GM12878 (cell line): ENCODE results near the gene RAB30. TPM values are rescaled to one million over a fixed set of nuclear protein-coding genes. Genes with fewer than 3 reads are reported as not detected.

ENCODE experiments used
- ATAC-seq: fragments of 200-7000 bp; cut with Tn5 transposase; 3 replicates; pipeline ENCODE4 v1.9.1; 2020; ENCODE audit warnings: mild to moderate bottlenecking, moderate library complexity
- BruUV-seq: library from RNA; stranded (reverse); fragments of 400-500 nt; replicated peaks from 2 replicates; lab custom pipeline; 2021; lab: Mats Ljungman, UMichigan
- CTCF ChIA-PET: fragments of 300-600 bp; sonication (Branson Sonifier 250); formaldehyde crosslinking; extraction: SDS; loops from one replicate; lab custom pipeline; 2021; ENCODE audit warnings: inconsistent platforms; lab: Yijun Ruan, JAX
- POLR2A ChIA-PET: fragments of 350-600 bp; formaldehyde crosslinking; extraction: SDS; loops from one replicate; lab custom pipeline; 2021; ENCODE audit warnings: inconsistent platforms; lab: Charles Lee
- RAD21 ChIA-PET: fragments of 300-600 bp; sonication (Branson Sonifier 250); formaldehyde crosslinking; loops from one replicate; lab custom pipeline; 2023; ENCODE audit warnings: antibody characterized with exemption; ENCODE audit not compliant: unreplicated experiment; lab: Charles Lee
- SMC1A ChIA-PET: fragments of 300-600 bp; sonication (Branson Sonifier 250); formaldehyde crosslinking; loops from one replicate; lab custom pipeline; 2023; ENCODE audit not compliant: unreplicated experiment, uncharacterized antibody; lab: Charles Lee
- DNase-seq: peaks from one replicate; pipeline ENCODE4 v3.0.0-alpha.2; 2011; ENCODE audit warnings: low read depth, low spot score
- FAIRE-seq: peaks from 3 replicates; lab custom pipeline; 2011; peaks lifted over from hg19 to GRCh38; lab: Jason Lieb, UNC
- H2AFZ ChIP-seq: 2 replicates; pipeline ENCODE4 v1.6.0; 2011; ENCODE audit warnings: low read depth, low read length, control low read depth; ENCODE audit not compliant: control insufficient read depth
- H3K27ac ChIP-seq: 2 replicates; pipeline ENCODE4 v1.5.1; 2011; ENCODE audit warnings: control low read depth; ENCODE audit not compliant: control insufficient read depth, insufficient read depth
- H3K27me3 ChIP-seq, 2 experiments: replicated peaks in 1 of 2; 2 replicates each; pipeline versions ENCODE4 v1.6.0 to v1.6.1; 2011; ENCODE audit warnings: low read length in 1 of 2; ENCODE audit not compliant: control insufficient read depth in 2 of 2, insufficient read depth in 2 of 2
- H3K36me3 ChIP-seq, 2 experiments: 2 replicates each; pipeline ENCODE4 v1.5.1; 2011; ENCODE audit warnings: low read length in 1 of 2; ENCODE audit not compliant: control insufficient read depth in 2 of 2, insufficient read depth in 2 of 2
- H3K4me1 ChIP-seq: 2 replicates; pipeline ENCODE4 v1.6.1; 2011; ENCODE audit warnings: mild to moderate bottlenecking, low read length, moderate library complexity, mixed read lengths; ENCODE audit not compliant: control insufficient read depth, insufficient read depth
- H3K4me2 ChIP-seq: 2 replicates; pipeline ENCODE4 v1.6.0; 2011; ENCODE audit warnings: control low read depth; ENCODE audit not compliant: control insufficient read depth, insufficient read depth
- H3K4me3 ChIP-seq: fragments of 200-600 bp; sonication (generic); 2 replicates; pipeline ENCODE4 v1.5.1; 2016
- H3K79me2 ChIP-seq: 2 replicates; pipeline ENCODE4 v1.6.0; 2011; ENCODE audit warnings: low read length; ENCODE audit not compliant: control insufficient read depth, insufficient read depth
- H3K9ac ChIP-seq: 2 replicates; pipeline ENCODE4 v1.8.0; 2011; ENCODE audit warnings: low read length, control low read depth, mixed read lengths; ENCODE audit not compliant: control insufficient read depth, insufficient read depth
- H3K9me3 ChIP-seq: replicated peaks from 3 replicates; pipeline ENCODE4 v1.5.1; 2011; ENCODE audit warnings: mild to moderate bottlenecking, low read length; ENCODE audit not compliant: control insufficient read depth, insufficient read depth
- H4K20me1 ChIP-seq: 2 replicates; pipeline ENCODE4 v1.6.0; 2011; ENCODE audit not compliant: control insufficient read depth, insufficient read depth
- ASH2L ChIP-seq: fragments of 300-600, 200-600 bp; sonication (generic); IDR thresholded peaks from 2 replicates; pipeline ENCODE4 v1.6.1; 2017; ENCODE audit warnings: low read depth, mild to moderate bottlenecking, borderline replicate concordance
- ETV6 ChIP-seq, 2 experiments: fragments of 450-650 bp in 1 of 2; IDR thresholded peaks in 1 of 2; conservative IDR thresholded peaks in 1 of 2; 2 replicates each; pipeline ENCODE4 v1.6.1; 2014; ENCODE audit warnings: antibody characterized with exemption in 1 of 2, borderline replicate concordance in 1 of 2, low read depth in 1 of 2, mild to moderate bottlenecking in 1 of 2, moderate library complexity in 1 of 2
- IRF4 ChIP-seq: IDR thresholded peaks from 2 replicates; pipeline ENCODE4 v1.6.1; 2011; ENCODE audit warnings: low read depth, low read length
- MEF2B ChIP-seq: fragments of 450-650 bp; IDR thresholded peaks from 2 replicates; pipeline ENCODE4 v1.6.1; 2018; ENCODE audit warnings: mild to moderate bottlenecking, moderate library complexity; ENCODE audit not compliant: partially characterized antibody, poor library complexity, severe bottlenecking
- SMAD5 ChIP-seq: IDR thresholded peaks from 2 replicates; pipeline ENCODE4 v1.6.1; 2016; ENCODE audit warnings: antibody characterized with exemption, low read depth
- SMC3 ChIP-seq: IDR thresholded peaks from 2 replicates; pipeline ENCODE4 v1.6.1; 2011; ENCODE audit warnings: low read length, improper control_type of control experiment, borderline replicate concordance
- STAT3 ChIP-seq: IDR thresholded peaks from 2 replicates; pipeline ENCODE4 v1.6.1; 2011; ENCODE audit warnings: low read depth, low read length, improper control_type of control experiment
- YY1 ChIP-seq: IDR thresholded peaks from 2 replicates; pipeline ENCODE4 v1.6.1; 2011; ENCODE audit warnings: low read depth, mild to moderate bottlenecking, low read length
- in situ Hi-C: fragments of 300-500 bp; cut with MboI; formaldehyde crosslinking; loops from 9 replicates; pipeline ENCODE4 v1.14.3; 2018; ENCODE audit warnings: mixed read lengths
- intact Hi-C: fragments of 100-400 bp; cut with micrococcal nuclease; formaldehyde crosslinking; loops from one replicate; pipeline ENCODE4 v1.14.2; 2022; ENCODE audit not compliant: unreplicated experiment
- polyA plus RNA-seq, 11 experiments: library from polyadenylated mRNA; depleted of rRNA in 4 of 11; unstranded in 6 of 11; stranded (reverse) in 5 of 11; fragments of >200 nt; fragmentation: Nextera tagmentation in 4 of 11; fragmentation: Illumina TruSeq in 1 of 11; extraction: Ambion mirVana in 4 of 11; extraction: Trizol in 1 of 11; gene quantifications; 1 replicate in 1 of 11; 2 replicates in 10 of 11; pipeline versions ENCODE4 v1.2.1 to v1.2.3, GENCODE V29; 2011 to 2016; ENCODE audit warnings: inconsistent platforms in 2 of 11, missing spikeins in 2 of 11, low read depth in 1 of 11
- total RNA-seq, 4 experiments: library from RNA; depleted of rRNA in 3 of 4; stranded (reverse); fragments of >200 nt in 3 of 4; fragmentation: Illumina TruSeq in 1 of 4; extraction: Trizol in 1 of 4; gene quantifications; 2 replicates each; pipeline versions ENCODE4 v1.2.1 to v1.2.3, GENCODE V29; 2013 to 2021
- TF ChIP-seq, protein P1 (sequence below): IDR thresholded peaks from 2 replicates; pipeline ENCODE4 v1.6.1; 2012; ENCODE audit warnings: improper control_type of control experiment, low read depth, low read length; ENCODE audit not compliant: insufficient replicate concordance
- TF ChIP-seq, protein P2 (sequence below): IDR thresholded peaks from 2 replicates; pipeline ENCODE4 v1.6.1; 2012; ENCODE audit warnings: low read length, inconsistent platforms
- TF ChIP-seq, protein P3 (sequence below), 3 experiments: IDR thresholded peaks in 2 of 3; conservative IDR thresholded peaks in 1 of 3; 2 replicates each; pipeline ENCODE4 v1.5.1; 2011; ENCODE audit warnings: low read depth in 3 of 3, low read length in 3 of 3, mild to moderate bottlenecking in 3 of 3, control low read depth in 2 of 3, moderate library complexity in 2 of 3, inconsistent platforms in 1 of 3, mixed read lengths in 1 of 3; ENCODE audit not compliant: control insufficient read depth in 2 of 3, insufficient read depth in 1 of 3; ENCODE audit errors: extremely low read depth in 1 of 3
- TF ChIP-seq, protein P4 (sequence below): fragments of 450-650 bp; IDR thresholded peaks from 2 replicates; pipeline ENCODE4 v1.6.1; 2016; ENCODE audit warnings: mild to moderate bottlenecking

RAB30 gene
- total and polyA plus RNA-seq, 10 of the 15 experiments (the other 5 are each of a cell fraction or from before 2014, with no cell fraction given): 9.8 to 26.7 (median 19.2) TPM

DNA sequence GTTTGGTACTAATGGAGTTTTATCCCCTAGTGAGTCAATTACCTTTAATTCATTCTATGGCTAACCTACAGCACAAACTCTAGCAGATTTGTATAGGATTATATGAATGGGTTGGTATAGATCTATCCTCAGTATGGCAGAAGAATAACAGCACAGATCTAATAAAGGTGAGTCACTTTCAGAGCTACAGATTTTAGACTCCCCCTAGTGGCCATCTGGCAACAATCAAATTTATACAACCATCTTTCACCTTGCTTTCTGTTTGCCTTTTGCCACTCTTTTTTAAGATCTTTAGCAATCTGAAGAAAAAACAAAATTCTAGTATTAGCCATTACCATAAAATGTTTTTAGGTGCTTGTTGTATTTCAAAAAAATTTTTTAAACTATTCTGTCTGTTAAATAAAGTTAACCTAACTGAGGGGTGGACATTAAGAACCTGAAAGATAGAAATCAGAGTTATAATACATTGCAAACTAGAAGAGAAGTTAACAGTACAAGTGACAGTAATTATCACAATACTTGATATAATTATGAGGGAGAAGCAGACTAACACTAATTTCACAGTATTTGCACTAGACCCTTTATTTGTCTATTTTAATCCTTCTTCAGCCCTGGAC, 144.3 kb downstream of the RAB30 start:
- in situ Hi-C loops (no loop called here), intact Hi-C loops (loop anchor here (1.0 to 5.0 kb wide), 4 partner anchors 21 to 143 kb away; partner anchors contain the start of gene RAB30)
- no peak overlapping the region; the same call in 1 of the 2 replicates for H3K27ac ChIP-seq
- ATAC-seq: peak; percentile 93
- H3K36me3 ChIP-seq: peaks cover 1 to 2% of the 10 kb centered on the region in 2 experiments; a peak in 2 of 4 replicates
- CTCF ChIA-PET: interaction anchor here (0.5 to 2.6 kb wide), 23 partner anchors 14 to 356 kb away, joined by 3 to 10 read pairs (median 4); partner anchors contain the start of genes DDIAS and PCF11
- RAD21 ChIA-PET: interaction anchor here (0.6 to 2.2 kb wide), 10 partner anchors 17 to 136 kb away, joined by 3 to 8 read pairs (median 4); no protein-coding TSS in a partner anchor
- no peak overlapping the region; the same call in 1 of the 2 replicates for H2AFZ ChIP-seq
- no peak overlapping the region for H3K9ac ChIP-seq
- peak; percentile 71 for FAIRE-seq
- H4K20me1 ChIP-seq: no peaks in the 10 kb centered on the region
- no peaks in the 10 kb centered on the region for H3K9me3 ChIP-seq
- DNase-seq: no peak
- H3K4me2 ChIP-seq: no peak overlapping the region; the same call in 1 of the 2 replicates
- no peaks in the 10 kb centered on the region for H3K27me3 ChIP-seq
- no peak overlapping the region for H3K4me3 ChIP-seq
- POLR2A ChIA-PET: no interaction called here
- no peaks in the 10 kb centered on the region for H3K79me2 ChIP-seq
- BruUV-seq: no TSS peak
- H3K4me1 ChIP-seq: peaks cover 20% of the 10 kb centered on the region
- SMC1A ChIA-PET: interaction anchor here (0.9 to 2.8 kb wide), 8 partner anchors 18 to 144 kb away, joined by 3 to 10 read pairs (median 4); partner anchors contain the start of gene RAB30
- TF ChIP-seq ASH2L (no peak), SMC3 (peak; percentile 74; the same call in 1 of the 2 replicates), IRF4 (0 out of 2 replicates have a peak, but pooled peaks have one; percentile 16), ETV6 (conservative IDR thresholded peaks at IDR 0.05 in 1 of 2, IDR thresholded peaks at IDR 0.05 in 1 of 2; ENCODE audit: borderline replicate concordance in 1 of 2, low read depth in 1 of 2) (no peak), YY1 (peak; percentile 48; the same call in 1 of the 2 replicates), SMAD5 (no peak), STAT3 (no peak), MEF2B (no peak)
- TF ChIP-seq, protein P1, sequence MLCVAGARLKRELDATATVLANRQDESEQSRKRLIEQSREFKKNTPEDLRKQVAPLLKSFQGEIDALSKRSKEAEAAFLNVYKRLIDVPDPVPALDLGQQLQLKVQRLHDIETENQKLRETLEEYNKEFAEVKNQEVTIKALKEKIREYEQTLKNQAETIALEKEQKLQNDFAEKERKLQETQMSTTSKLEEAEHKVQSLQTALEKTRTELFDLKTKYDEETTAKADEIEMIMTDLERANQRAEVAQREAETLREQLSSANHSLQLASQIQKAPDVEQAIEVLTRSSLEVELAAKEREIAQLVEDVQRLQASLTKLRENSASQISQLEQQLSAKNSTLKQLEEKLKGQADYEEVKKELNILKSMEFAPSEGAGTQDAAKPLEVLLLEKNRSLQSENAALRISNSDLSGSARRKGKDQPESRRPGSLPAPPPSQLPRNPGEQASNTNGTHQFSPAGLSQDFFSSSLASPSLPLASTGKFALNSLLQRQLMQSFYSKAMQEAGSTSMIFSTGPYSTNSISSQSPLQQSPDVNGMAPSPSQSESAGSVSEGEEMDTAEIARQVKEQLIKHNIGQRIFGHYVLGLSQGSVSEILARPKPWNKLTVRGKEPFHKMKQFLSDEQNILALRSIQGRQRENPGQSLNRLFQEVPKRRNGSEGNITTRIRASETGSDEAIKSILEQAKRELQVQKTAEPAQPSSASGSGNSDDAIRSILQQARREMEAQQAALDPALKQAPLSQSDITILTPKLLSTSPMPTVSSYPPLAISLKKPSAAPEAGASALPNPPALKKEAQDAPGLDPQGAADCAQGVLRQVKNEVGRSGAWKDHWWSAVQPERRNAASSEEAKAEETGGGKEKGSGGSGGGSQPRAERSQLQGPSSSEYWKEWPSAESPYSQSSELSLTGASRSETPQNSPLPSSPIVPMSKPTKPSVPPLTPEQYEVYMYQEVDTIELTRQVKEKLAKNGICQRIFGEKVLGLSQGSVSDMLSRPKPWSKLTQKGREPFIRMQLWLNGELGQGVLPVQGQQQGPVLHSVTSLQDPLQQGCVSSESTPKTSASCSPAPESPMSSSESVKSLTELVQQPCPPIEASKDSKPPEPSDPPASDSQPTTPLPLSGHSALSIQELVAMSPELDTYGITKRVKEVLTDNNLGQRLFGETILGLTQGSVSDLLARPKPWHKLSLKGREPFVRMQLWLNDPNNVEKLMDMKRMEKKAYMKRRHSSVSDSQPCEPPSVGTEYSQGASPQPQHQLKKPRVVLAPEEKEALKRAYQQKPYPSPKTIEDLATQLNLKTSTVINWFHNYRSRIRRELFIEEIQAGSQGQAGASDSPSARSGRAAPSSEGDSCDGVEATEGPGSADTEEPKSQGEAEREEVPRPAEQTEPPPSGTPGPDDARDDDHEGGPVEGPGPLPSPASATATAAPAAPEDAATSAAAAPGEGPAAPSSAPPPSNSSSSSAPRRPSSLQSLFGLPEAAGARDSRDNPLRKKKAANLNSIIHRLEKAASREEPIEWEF: no peak
- TF ChIP-seq, protein P2, sequence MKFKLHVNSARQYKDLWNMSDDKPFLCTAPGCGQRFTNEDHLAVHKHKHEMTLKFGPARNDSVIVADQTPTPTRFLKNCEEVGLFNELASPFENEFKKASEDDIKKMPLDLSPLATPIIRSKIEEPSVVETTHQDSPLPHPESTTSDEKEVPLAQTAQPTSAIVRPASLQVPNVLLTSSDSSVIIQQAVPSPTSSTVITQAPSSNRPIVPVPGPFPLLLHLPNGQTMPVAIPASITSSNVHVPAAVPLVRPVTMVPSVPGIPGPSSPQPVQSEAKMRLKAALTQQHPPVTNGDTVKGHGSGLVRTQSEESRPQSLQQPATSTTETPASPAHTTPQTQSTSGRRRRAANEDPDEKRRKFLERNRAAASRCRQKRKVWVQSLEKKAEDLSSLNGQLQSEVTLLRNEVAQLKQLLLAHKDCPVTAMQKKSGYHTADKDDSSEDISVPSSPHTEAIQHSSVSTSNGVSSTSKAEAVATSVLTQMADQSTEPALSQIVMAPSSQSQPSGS: no peak
- TF ChIP-seq, protein P3, sequence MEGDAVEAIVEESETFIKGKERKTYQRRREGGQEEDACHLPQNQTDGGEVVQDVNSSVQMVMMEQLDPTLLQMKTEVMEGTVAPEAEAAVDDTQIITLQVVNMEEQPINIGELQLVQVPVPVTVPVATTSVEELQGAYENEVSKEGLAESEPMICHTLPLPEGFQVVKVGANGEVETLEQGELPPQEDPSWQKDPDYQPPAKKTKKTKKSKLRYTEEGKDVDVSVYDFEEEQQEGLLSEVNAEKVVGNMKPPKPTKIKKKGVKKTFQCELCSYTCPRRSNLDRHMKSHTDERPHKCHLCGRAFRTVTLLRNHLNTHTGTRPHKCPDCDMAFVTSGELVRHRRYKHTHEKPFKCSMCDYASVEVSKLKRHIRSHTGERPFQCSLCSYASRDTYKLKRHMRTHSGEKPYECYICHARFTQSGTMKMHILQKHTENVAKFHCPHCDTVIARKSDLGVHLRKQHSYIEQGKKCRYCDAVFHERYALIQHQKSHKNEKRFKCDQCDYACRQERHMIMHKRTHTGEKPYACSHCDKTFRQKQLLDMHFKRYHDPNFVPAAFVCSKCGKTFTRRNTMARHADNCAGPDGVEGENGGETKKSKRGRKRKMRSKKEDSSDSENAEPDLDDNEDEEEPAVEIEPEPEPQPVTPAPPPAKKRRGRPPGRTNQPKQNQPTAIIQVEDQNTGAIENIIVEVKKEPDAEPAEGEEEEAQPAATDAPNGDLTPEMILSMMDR (IDR thresholded peaks at IDR 0.05 in 2 of 3, conservative IDR thresholded peaks at IDR 0.05 in 1 of 3; ENCODE audit: control insufficient read depth in 2 of 3, extremely low read depth in 1 of 3, insufficient read depth in 1 of 3, low read depth in 3 of 3, low read length in 3 of 3): peak; percentile 73 to 77 (median 76)
- TF ChIP-seq, protein P4, sequence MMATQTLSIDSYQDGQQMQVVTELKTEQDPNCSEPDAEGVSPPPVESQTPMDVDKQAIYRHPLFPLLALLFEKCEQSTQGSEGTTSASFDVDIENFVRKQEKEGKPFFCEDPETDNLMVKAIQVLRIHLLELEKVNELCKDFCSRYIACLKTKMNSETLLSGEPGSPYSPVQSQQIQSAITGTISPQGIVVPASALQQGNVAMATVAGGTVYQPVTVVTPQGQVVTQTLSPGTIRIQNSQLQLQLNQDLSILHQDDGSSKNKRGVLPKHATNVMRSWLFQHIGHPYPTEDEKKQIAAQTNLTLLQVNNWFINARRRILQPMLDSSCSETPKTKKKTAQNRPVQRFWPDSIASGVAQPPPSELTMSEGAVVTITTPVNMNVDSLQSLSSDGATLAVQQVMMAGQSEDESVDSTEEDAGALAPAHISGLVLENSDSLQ: no peak
